ENCODE data around the gene METAP2.

The METAP2 gene

DNA sequence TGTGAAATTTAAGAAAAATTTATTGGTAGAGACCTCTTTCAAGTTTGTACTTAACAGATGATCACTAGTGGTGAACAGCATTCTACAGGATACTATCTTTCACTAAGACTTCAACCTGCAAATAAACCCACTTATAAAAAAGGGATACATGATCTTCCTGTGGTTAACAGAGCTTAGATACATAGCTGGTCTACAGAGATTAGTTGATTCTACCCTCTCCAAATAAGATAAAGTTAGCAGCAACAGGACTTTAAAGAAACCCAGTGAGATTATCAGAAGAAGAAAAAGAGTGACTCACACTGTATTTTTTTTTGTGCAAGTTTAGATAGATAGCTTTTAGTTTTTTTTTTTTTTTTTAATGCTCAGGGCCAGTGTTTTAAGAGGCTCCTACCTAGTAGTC is 42.8 kb downstream of the METAP2 start:
- DNase-seq, result no peak

DNA sequence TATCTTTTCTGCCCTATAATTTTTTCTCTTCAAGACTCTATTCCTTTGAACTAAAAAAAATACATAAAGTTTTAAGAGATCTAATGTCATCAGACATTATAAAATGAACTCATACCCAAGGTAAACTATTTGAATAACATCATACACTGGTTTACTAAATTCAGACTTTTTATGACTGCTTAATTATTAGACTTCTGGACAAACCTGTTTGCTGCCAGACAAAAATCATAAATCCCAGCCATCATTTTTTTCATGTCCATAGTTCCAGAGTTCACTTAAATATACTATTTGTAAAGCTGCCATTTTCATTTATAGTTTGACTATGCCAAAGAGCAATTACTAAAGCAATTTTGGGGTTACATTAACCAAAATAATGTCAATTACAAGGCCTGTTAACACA is 43.3 kb downstream of the METAP2 start:
- DNase-seq, result no peak

DNA sequence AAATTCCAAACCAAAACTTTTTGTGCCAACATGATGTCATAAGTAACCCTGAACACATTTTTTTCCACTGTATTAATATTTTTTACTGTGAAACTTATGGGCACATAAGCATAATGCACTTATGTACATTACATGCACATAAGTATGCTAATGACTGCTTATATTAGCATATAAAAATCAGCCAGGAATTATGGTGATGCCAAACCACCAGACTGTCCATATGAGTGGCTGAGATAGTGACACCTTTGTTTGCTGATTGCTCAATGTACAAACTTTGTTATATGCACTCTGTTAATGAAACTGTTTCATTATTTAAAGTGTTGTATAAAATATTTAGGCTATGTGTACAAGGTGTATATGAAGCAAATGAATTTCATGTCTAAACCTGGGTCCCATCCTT is 45.0 kb downstream of the METAP2 start:
- no peak for DNase-seq

- DNase-seq, result no peak
Measured at GRCh38 chr12:95520816-95521215, 46.9 kb downstream of the METAP2 start.

GRCh38 chr12:95522692-95523091 is 48.7 kb downstream of the METAP2 start:
- no peak for DNase-seq

- DNase-seq, result no peak
Measured at GRCh38 chr12:95528431-95528830, 54.5 kb downstream of the METAP2 start.

- no peak for DNase-seq
Measured at GRCh38 chr12:95529693-95530225, 55.8 kb downstream of the METAP2 start.

DNA sequence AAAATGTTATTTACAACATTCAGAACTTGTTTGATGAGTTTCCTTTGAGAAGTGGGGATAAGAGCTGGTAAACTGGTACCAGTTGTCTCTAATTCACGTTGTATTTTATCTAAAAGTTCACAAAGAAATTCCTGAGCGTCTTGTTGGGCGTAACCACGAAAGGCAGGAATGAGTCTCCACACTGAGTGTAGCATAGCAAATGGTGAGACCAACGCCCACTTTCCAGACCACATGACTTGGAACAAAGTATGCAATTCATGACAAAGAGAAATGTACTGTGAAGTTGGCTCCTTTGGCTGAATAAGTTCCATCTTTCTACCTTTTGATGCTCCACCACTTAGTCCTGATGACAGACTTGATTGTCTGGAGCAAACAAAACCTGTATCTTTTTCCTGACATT is 58.9 kb downstream of the METAP2 start:
- DNase-seq, result peak; percentile 53

GRCh38 chr12:95533985-95534384 is 60.0 kb downstream of the METAP2 start:
- DNase-seq, result no peak

DNA sequence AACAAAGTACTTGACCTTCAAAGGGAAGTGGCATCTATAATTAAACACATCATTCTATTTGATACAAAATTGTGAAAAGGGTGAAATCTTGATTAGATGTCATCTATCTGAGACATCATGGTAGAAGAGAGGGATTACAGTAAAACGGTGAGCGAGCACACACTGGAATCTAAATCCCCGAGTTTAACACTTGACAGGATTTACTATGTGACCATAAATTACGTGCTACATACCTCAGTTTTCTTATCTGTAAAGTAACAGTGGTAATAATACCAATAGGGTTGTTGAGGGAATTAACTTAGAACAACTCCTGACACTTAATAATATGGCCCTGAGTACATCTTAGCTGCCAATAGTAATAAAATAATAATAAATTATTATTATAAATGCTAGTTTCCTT is 64.1 kb downstream of the METAP2 start:
- no peak for DNase-seq

DNA sequence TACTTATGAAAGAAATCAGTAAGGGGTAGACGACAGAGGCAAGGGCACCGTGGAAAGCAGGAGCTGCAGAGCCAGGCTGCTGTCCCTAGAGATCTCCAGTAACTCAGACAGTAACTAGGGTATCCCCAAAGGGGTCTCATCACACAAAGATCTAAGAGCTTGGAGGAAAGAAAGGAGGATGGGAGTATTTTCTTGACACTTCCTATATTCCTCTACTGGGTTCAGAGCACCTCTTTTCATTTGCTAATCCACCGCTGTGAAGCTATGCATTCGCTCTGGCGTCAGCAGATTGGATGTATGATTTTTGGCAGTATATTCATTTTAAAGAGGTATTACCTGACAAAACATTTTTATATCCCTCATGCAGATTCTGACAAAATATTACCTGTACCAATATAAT is 64.7 kb downstream of the METAP2 start:
- no peak for DNase-seq

DNA sequence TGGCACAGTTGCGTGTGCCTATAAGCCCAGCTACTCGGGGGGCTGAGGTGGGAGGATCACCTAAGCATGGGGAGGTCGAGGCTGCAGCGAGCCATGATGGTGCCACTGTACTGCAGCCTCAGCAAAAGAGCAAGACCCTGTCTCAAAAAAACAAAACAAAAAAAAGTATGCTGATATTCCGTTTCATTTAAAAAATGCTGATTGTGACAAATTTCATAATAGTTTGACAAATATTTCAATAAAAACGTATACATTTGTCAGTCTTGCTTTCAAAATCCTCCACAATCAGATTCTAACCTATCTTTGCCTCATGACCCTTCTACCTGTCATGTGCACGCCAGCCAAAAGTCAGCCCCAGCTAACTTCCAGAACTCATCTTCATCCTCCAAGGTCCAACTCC is 67.5 kb downstream of the METAP2 start:
- DNase-seq, result no peak

- DNase-seq, result no peak
Measured at GRCh38 chr12:95543305-95543704, 69.4 kb downstream of the METAP2 start.

GRCh38 chr12:95544756-95545155 is 70.8 kb downstream of the METAP2 start:
- DNase-seq, result no peak

- DNase-seq, result no peak
Measured at GRCh38 chr12:95545303-95545702, 71.4 kb downstream of the METAP2 start.

GRCh38 chr12:95545731-95546490 is 72.0 kb downstream of the METAP2 start:
- DNase-seq, result no peak

DNA sequence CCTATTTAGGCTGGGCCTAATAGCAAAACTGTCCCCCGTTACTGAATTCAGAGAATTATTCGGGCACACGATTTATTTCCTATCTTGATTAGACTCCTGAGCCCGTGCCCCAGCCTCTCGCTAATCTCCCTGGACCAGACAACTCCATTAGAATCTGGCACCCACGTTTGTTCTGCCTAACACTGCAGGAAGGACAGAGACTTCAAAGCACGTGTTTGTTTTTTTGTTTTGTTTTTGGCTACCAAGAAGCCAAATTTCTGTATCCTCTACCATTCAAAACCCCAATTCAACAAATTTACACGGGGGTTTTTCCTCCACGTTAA is 72.5 kb downstream of the METAP2 start:
- no peak for DNase-seq

DNA sequence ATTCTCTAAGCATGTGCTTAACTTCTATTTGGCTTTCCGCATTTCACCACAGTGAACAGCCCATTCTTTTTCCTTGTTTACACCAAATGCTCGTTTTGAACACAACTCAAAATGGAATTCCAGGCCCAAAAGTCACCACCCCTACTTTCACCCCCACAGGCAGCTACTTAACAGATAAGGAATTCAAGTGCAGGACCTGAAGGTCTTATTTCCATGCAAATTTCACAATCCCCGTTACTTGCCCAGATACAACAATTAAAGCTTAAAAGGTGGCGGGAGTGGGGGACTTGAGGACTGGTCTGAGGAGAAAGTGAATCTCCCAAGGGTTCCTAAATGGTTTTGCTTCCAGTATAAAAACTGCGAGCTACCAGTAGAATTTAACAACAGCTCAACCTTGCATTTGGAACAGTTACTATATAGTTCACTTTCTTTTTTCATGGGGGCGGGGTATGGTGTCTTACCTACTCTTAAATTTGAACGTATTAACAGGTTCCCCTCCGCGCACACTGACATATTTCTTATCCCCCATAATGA is 73.6 kb downstream of the METAP2 start:
- no peak for DNase-seq

- peak; percentile 49 for DNase-seq
Measured at GRCh38 chr12:95548056-95548538, 74.1 kb downstream of the METAP2 start.

GRCh38 chr12:95548539-95549391 is 74.8 kb downstream of the METAP2 start:
- peak; percentile 70 for DNase-seq

- no peak for DNase-seq
Measured at GRCh38 chr12:95549392-95550084, 75.6 kb downstream of the METAP2 start.

- DNase-seq, result peak; percentile 24
Measured at GRCh38 chr12:95551305-95551704, 77.4 kb downstream of the METAP2 start, which contains the start of gene USP44. USP44 (minus strand) TSS chr12:95551476; CDS start chr12:95534256, 17,220 bp downstream.
